HL-60 (cell line): ENCODE measurements around the gene KCTD5.
"Not testable (repeated sequence)": the region's sequence is repeated elsewhere in the genome, so short reads cannot be mapped to it uniquely, and the experiment has no call there.

ENCODE experiments used
- GABPA ChIP-seq: IDR thresholded peaks from 2 replicates; pipeline ENCODE4 v1.6.1; 2012; ENCODE audit warnings: low read depth
- POLR2AphosphoS5 ChIP-seq: IDR thresholded peaks from 2 replicates; pipeline ENCODE4 v1.6.1; 2012; ENCODE audit warnings: low read depth
- SPI1 ChIP-seq: IDR thresholded peaks from 2 replicates; pipeline ENCODE4 v1.6.1; 2012; ENCODE audit warnings: low read depth, mild to moderate bottlenecking, borderline replicate concordance
- TF ChIP-seq, protein P1 (sequence below): IDR thresholded peaks from one replicate; pipeline ENCODE4 v1.5.1; 2011; ENCODE audit warnings: low read length, control low read depth, inconsistent platforms; ENCODE audit not compliant: insufficient read depth
- TF ChIP-seq, protein P2 (sequence below): IDR thresholded peaks from 2 replicates; pipeline ENCODE4 v1.6.1; 2012; ENCODE audit warnings: low read depth; ENCODE audit not compliant: insufficient replicate concordance

GRCh38 chr16:2660755-2661373 is 21.5 kb upstream of the KCTD5 start:
- TF ChIP-seq, protein P1, sequence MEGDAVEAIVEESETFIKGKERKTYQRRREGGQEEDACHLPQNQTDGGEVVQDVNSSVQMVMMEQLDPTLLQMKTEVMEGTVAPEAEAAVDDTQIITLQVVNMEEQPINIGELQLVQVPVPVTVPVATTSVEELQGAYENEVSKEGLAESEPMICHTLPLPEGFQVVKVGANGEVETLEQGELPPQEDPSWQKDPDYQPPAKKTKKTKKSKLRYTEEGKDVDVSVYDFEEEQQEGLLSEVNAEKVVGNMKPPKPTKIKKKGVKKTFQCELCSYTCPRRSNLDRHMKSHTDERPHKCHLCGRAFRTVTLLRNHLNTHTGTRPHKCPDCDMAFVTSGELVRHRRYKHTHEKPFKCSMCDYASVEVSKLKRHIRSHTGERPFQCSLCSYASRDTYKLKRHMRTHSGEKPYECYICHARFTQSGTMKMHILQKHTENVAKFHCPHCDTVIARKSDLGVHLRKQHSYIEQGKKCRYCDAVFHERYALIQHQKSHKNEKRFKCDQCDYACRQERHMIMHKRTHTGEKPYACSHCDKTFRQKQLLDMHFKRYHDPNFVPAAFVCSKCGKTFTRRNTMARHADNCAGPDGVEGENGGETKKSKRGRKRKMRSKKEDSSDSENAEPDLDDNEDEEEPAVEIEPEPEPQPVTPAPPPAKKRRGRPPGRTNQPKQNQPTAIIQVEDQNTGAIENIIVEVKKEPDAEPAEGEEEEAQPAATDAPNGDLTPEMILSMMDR, result not testable (repeated sequence)
- TF ChIP-seq, protein P2, sequence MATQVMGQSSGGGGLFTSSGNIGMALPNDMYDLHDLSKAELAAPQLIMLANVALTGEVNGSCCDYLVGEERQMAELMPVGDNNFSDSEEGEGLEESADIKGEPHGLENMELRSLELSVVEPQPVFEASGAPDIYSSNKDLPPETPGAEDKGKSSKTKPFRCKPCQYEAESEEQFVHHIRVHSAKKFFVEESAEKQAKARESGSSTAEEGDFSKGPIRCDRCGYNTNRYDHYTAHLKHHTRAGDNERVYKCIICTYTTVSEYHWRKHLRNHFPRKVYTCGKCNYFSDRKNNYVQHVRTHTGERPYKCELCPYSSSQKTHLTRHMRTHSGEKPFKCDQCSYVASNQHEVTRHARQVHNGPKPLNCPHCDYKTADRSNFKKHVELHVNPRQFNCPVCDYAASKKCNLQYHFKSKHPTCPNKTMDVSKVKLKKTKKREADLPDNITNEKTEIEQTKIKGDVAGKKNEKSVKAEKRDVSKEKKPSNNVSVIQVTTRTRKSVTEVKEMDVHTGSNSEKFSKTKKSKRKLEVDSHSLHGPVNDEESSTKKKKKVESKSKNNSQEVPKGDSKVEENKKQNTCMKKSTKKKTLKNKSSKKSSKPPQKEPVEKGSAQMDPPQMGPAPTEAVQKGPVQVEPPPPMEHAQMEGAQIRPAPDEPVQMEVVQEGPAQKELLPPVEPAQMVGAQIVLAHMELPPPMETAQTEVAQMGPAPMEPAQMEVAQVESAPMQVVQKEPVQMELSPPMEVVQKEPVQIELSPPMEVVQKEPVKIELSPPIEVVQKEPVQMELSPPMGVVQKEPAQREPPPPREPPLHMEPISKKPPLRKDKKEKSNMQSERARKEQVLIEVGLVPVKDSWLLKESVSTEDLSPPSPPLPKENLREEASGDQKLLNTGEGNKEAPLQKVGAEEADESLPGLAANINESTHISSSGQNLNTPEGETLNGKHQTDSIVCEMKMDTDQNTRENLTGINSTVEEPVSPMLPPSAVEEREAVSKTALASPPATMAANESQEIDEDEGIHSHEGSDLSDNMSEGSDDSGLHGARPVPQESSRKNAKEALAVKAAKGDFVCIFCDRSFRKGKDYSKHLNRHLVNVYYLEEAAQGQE, result not testable (repeated sequence)
- not testable (repeated sequence) for TF ChIP-seq POLR2AphosphoS5, GABPA, SPI1
